ENCODE data around the gene NSMCE1.
"Not testable (repeated sequence)": the region's sequence is repeated elsewhere in the genome, so short reads cannot be mapped to it uniquely, and the experiment has no call there.

The NSMCE1 gene

GRCh38 chr16:27275394-27275793, 6.8 kb upstream of the NSMCE1 start:
- CTCF ChIA-PET = interaction anchor here (1.4 to 1.5 kb wide), 2 partner anchors 40 to 93 kb away, joined by 4 to 5 read pairs; no protein-coding TSS in a partner anchor
- no peak for TF ChIP-seq CTCF (IDR thresholded peaks at IDR 0.05; ENCODE audit: insufficient read depth, low read length, missing control alignments)
- POLR2A ChIA-PET = no interaction called here
- DNase-seq (ENCODE audit: low read depth, low spot score) = no peak
- no peak overlapping the region for H3K4me3 ChIP-seq (ENCODE audit: low read depth, low read length)

- DNase-seq (ENCODE audit: low read depth, low spot score); H3K4me3 ChIP-seq (ENCODE audit: low read depth, low read length): not testable (repeated sequence)
- POLR2A ChIA-PET = interaction anchor here (0.6 to 1.1 kb wide), 2 partner anchors 38 to 64 kb away, joined by 3 read pairs; no protein-coding TSS in a partner anchor
- CTCF ChIA-PET = interaction anchor here (1.4 to 1.5 kb wide), 2 partner anchors 39 to 94 kb away, joined by 4 to 5 read pairs; no protein-coding TSS in a partner anchor
Measured at GRCh38 chr16:27274424-27274874, 5.9 kb upstream of the NSMCE1 start.

GRCh38 chr16:27273670-27274423, 5.3 kb upstream of the NSMCE1 start:
- CTCF ChIA-PET = interaction anchor here (0.9 to 1.6 kb wide), 5 partner anchors 10 to 94 kb away, joined by 3 to 5 read pairs (median 4); no protein-coding TSS in a partner anchor
- no peak for TF ChIP-seq CTCF (IDR thresholded peaks at IDR 0.05; ENCODE audit: insufficient read depth, low read length, missing control alignments)
- POLR2A ChIA-PET = interaction anchor here (0.6 to 1.1 kb wide), 2 partner anchors 38 to 65 kb away, joined by 3 read pairs; no protein-coding TSS in a partner anchor
- DNase-seq (ENCODE audit: low read depth, low spot score) = no peak
- no peak overlapping the region for H3K4me3 ChIP-seq (ENCODE audit: low read depth, low read length)

- TF ChIP-seq CTCF (IDR thresholded peaks at IDR 0.05; ENCODE audit: insufficient read depth, low read length, missing control alignments) = no peak
- no peak for DNase-seq (ENCODE audit: low read depth, low spot score)
- POLR2A ChIA-PET = no interaction called here
- H3K4me3 ChIP-seq (ENCODE audit: low read depth, low read length) = no peak overlapping the region
- CTCF ChIA-PET = interaction anchor here (0.9 to 1.6 kb wide), 3 partner anchors 11 to 19 kb away, joined by 3 to 4 read pairs (median 3); no protein-coding TSS in a partner anchor
Measured at GRCh38 chr16:27273330-27273669, 4.7 kb upstream of the NSMCE1 start.

- POLR2A ChIA-PET = interaction anchor here (0.6 kb wide), 1 partner anchor 9 kb away, joined by 3 read pairs; no protein-coding TSS in a partner anchor
- H3K4me3 ChIP-seq (ENCODE audit: low read depth, low read length); DNase-seq (ENCODE audit: low read depth, low spot score): not testable (repeated sequence)
- CTCF ChIA-PET = interaction anchor here (1.6 kb wide), 1 partner anchor 15 kb away, joined by 4 read pairs; no protein-coding TSS in a partner anchor
Measured at GRCh38 chr16:27272697-27273096, 4.1 kb upstream of the NSMCE1 start.

GRCh38 chr16:27272076-27272475, 3.5 kb upstream of the NSMCE1 start:
- ChIA-PET POLR2A (interaction anchor here (0.6 kb wide), 1 partner anchor 10 kb away, joined by 3 read pairs; no protein-coding TSS in a partner anchor), CTCF (interaction anchor here (1.0 kb wide), 1 partner anchor 68 kb away, joined by 3 read pairs; no protein-coding TSS in a partner anchor)
- TF ChIP-seq CTCF (IDR thresholded peaks at IDR 0.05; ENCODE audit: insufficient read depth, low read length, missing control alignments) = no peak
- H3K4me3 ChIP-seq (ENCODE audit: low read depth, low read length) = no peak overlapping the region
- no peak for DNase-seq (ENCODE audit: low read depth, low spot score)

- ChIA-PET POLR2A (interaction anchor here (1.1 kb wide), 1 partner anchor 16 kb away, joined by 3 read pairs; no protein-coding TSS in a partner anchor), CTCF (no interaction called here)
- H3K4me3 ChIP-seq (ENCODE audit: low read depth, low read length) = no peak overlapping the region
Measured at GRCh38 chr16:27270349-27270748, 1.8 kb upstream of the NSMCE1 start.

More at GRCh38 chr16:27270349-27270748, 1.8 kb upstream of the NSMCE1 start:
- no peak for DNase-seq (ENCODE audit: low read depth, low spot score)
- TF ChIP-seq CTCF (IDR thresholded peaks at IDR 0.05; ENCODE audit: insufficient read depth, low read length, missing control alignments) = no peak
